ENCODE measurements around the gene POLQ.

- TF ChIP-seq CTCF (IDR thresholded peaks at IDR 0.05) (no peak), POLR2A (IDR thresholded peaks at IDR 0.05) (no peak), EP300 (IDR thresholded peaks at IDR 0.05) (no peak)
Observed at GRCh38 chr3:121443456-121443855, 102.3 kb downstream of the POLQ start.
